ENCODE data around the gene GPC1.

DNA sequence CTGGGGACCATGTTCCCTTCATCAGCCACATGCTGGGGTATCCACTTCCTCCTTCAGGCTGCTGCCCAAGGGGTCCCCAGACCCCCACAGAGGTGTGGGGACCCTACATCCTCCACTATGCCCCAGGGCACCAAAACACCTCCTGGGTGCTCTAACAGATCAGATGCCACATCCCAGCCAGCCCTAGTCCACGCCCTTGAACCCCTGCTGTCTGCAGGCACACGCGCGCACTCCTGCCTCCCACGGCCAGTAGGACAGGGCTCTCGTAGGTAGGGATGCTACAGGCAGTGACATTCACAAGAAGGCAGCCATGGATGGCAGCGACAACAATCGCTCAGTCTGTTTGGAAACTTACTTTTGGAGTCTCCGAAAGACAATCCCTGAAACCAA, 3.0 kb upstream of the GPC1 start:
- TF ChIP-seq, protein P1, sequence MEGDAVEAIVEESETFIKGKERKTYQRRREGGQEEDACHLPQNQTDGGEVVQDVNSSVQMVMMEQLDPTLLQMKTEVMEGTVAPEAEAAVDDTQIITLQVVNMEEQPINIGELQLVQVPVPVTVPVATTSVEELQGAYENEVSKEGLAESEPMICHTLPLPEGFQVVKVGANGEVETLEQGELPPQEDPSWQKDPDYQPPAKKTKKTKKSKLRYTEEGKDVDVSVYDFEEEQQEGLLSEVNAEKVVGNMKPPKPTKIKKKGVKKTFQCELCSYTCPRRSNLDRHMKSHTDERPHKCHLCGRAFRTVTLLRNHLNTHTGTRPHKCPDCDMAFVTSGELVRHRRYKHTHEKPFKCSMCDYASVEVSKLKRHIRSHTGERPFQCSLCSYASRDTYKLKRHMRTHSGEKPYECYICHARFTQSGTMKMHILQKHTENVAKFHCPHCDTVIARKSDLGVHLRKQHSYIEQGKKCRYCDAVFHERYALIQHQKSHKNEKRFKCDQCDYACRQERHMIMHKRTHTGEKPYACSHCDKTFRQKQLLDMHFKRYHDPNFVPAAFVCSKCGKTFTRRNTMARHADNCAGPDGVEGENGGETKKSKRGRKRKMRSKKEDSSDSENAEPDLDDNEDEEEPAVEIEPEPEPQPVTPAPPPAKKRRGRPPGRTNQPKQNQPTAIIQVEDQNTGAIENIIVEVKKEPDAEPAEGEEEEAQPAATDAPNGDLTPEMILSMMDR (conservative IDR thresholded peaks at IDR 0.05; ENCODE audit: low read depth in 2 of 2), result no peak
- TF ChIP-seq POLR2AphosphoS5 (IDR thresholded peaks at IDR 0.05; ENCODE audit: low read depth) (no peak), EZH2 (IDR thresholded peaks at IDR 0.05; ENCODE audit: low read depth, unreplicated experiment) (no peak), CREB1 (CRISPR knock-in tag; IDR thresholded peaks at IDR 0.05; ENCODE audit: low read depth) (no peak), EZH2phosphoT487 (IDR thresholded peaks at IDR 0.05; ENCODE audit: unreplicated experiment) (no peak), STAT1 (IDR thresholded peaks at IDR 0.05; ENCODE audit: unreplicated experiment) (no peak), JUNB (IDR thresholded peaks at IDR 0.05; ENCODE audit: unreplicated experiment) (no peak), ZNF331 (CRISPR knock-in tag; IDR thresholded peaks at IDR 0.05; ENCODE audit: low read depth) (no peak)
- TF ChIP-seq, protein P2, sequence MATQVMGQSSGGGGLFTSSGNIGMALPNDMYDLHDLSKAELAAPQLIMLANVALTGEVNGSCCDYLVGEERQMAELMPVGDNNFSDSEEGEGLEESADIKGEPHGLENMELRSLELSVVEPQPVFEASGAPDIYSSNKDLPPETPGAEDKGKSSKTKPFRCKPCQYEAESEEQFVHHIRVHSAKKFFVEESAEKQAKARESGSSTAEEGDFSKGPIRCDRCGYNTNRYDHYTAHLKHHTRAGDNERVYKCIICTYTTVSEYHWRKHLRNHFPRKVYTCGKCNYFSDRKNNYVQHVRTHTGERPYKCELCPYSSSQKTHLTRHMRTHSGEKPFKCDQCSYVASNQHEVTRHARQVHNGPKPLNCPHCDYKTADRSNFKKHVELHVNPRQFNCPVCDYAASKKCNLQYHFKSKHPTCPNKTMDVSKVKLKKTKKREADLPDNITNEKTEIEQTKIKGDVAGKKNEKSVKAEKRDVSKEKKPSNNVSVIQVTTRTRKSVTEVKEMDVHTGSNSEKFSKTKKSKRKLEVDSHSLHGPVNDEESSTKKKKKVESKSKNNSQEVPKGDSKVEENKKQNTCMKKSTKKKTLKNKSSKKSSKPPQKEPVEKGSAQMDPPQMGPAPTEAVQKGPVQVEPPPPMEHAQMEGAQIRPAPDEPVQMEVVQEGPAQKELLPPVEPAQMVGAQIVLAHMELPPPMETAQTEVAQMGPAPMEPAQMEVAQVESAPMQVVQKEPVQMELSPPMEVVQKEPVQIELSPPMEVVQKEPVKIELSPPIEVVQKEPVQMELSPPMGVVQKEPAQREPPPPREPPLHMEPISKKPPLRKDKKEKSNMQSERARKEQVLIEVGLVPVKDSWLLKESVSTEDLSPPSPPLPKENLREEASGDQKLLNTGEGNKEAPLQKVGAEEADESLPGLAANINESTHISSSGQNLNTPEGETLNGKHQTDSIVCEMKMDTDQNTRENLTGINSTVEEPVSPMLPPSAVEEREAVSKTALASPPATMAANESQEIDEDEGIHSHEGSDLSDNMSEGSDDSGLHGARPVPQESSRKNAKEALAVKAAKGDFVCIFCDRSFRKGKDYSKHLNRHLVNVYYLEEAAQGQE (IDR thresholded peaks at IDR 0.05; ENCODE audit: unreplicated experiment), result no peak
- TF ChIP-seq, protein P3, sequence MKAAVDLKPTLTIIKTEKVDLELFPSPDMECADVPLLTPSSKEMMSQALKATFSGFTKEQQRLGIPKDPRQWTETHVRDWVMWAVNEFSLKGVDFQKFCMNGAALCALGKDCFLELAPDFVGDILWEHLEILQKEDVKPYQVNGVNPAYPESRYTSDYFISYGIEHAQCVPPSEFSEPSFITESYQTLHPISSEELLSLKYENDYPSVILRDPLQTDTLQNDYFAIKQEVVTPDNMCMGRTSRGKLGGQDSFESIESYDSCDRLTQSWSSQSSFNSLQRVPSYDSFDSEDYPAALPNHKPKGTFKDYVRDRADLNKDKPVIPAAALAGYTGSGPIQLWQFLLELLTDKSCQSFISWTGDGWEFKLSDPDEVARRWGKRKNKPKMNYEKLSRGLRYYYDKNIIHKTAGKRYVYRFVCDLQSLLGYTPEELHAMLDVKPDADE (IDR thresholded peaks at IDR 0.05), result no peak
